K562 (cell line): ENCODE results near the gene FAM78A. TPM values are rescaled to one million over a fixed set of nuclear protein-coding genes. Genes with fewer than 3 reads are reported as not detected.

Source experiments
- ATAC-seq: fragments of 200-7000 bp; cut with Tn5 transposase; 3 replicates; pipeline ENCODE4 v1.9.1; 2020; ENCODE audit warnings: moderate library complexity
- BruUV-seq: library from RNA; stranded (reverse); fragments of 400-500 nt; replicated peaks from 2 replicates; lab custom pipeline; 2021; lab: Mats Ljungman, UMichigan
- CTCF ChIA-PET: fragments of 300-600 bp; formaldehyde crosslinking; extraction: SDS; loops from one replicate; lab custom pipeline; 2021; ENCODE audit warnings: low intra/inter-chr PET ratio; lab: Yijun Ruan, JAX
- POLR2A ChIA-PET: fragments of 300-600, 350-650 bp; sonication (Branson Sonifier 250); formaldehyde crosslinking; extraction: SDS; loops from one replicate; lab custom pipeline; 2021; ENCODE audit warnings: antibody characterized with exemption, inconsistent platforms; lab: Yijun Ruan, JAX
- DNase-seq, 4 experiments: peaks; one replicate each; pipeline versions ENCODE4 v3.0.0 to v3.0.0-alpha.2; 2011 to 2018; ENCODE audit warnings: low spot score in 3 of 4, mixed read lengths in 3 of 4; ENCODE audit errors: extremely low read depth in 1 of 4
- FAIRE-seq: peaks from 2 replicates; lab custom pipeline; 2011; peaks lifted over from hg19 to GRCh38; lab: Jason Lieb, UNC
- H2AFZ ChIP-seq: 2 replicates; pipeline ENCODE4 v1.6.0; 2011; ENCODE audit warnings: low read depth, low read length, control low read depth, inconsistent platforms
- H3K27ac ChIP-seq: fragments of 200-600 bp; 3 replicates; pipeline ENCODE4 v1.8.0; 2011; ENCODE audit warnings: low read depth, mild to moderate bottlenecking, control low read depth, inconsistent platforms, low read length, moderate library complexity, mixed read lengths; ENCODE audit errors: extremely low read depth
- H3K27me3 ChIP-seq, 2 experiments: fragments of 300-600 bp in 1 of 2; 2 replicates in 1 of 2; 3 replicates in 1 of 2; pipeline versions ENCODE4 v1.6.0 to v1.8.0; 2011; ENCODE audit warnings: inconsistent platforms in 2 of 2, low read length in 2 of 2, mild to moderate bottlenecking in 1 of 2, mixed read lengths in 1 of 2, moderate library complexity in 1 of 2; ENCODE audit not compliant: control insufficient read depth in 2 of 2, insufficient read depth in 2 of 2
- H3K36me3 ChIP-seq: fragments of 300-600 bp; 3 replicates; pipeline ENCODE4 v1.8.0; 2011; ENCODE audit warnings: mild to moderate bottlenecking, low read length, inconsistent platforms; ENCODE audit not compliant: control insufficient read depth, insufficient read depth
- H3K4me1 ChIP-seq, 2 experiments: fragments of 200-600 bp in 1 of 2; replicated peaks in 1 of 2; 2 replicates in 1 of 2; 3 replicates in 1 of 2; pipeline versions ENCODE4 v1.5.1 to v1.8.0; 2011; ENCODE audit warnings: inconsistent platforms in 2 of 2, low read length in 2 of 2, mild to moderate bottlenecking in 1 of 2, mixed read lengths in 1 of 2, moderate library complexity in 1 of 2; ENCODE audit not compliant: control insufficient read depth in 2 of 2, insufficient read depth in 2 of 2
- H3K4me2 ChIP-seq: 2 replicates; pipeline ENCODE4 v1.6.1; 2011; ENCODE audit warnings: low read length, control low read depth, inconsistent platforms, mixed read lengths; ENCODE audit not compliant: insufficient read depth
- H3K4me3 ChIP-seq: fragments of 200-600 bp; sonication (generic), shearing (Covaris generic); 2 replicates; pipeline ENCODE4 v1.5.1; 2016; ENCODE audit warnings: control low read depth, inconsistent platforms
- H3K79me2 ChIP-seq: fragments of 200-600 bp; 3 replicates; pipeline ENCODE4 v1.8.0; 2011; ENCODE audit warnings: low read length, inconsistent platforms; ENCODE audit not compliant: control insufficient read depth, insufficient read depth
- H3K9ac ChIP-seq, 2 experiments: 2 replicates each; pipeline versions ENCODE4 v1.6.0 to v1.6.1; 2011; ENCODE audit warnings: low read depth in 2 of 2, low read length in 2 of 2, control low read depth in 1 of 2, inconsistent platforms in 1 of 2, mild to moderate bottlenecking in 1 of 2, mixed read lengths in 1 of 2; ENCODE audit not compliant: insufficient read depth in 1 of 2
- H3K9me1 ChIP-seq: one replicate; pipeline ENCODE4 v1.6.0; 2011; ENCODE audit warnings: inconsistent platforms, mild to moderate bottlenecking, low read length, moderate library complexity; ENCODE audit not compliant: control insufficient read depth, insufficient read depth
- H3K9me3 ChIP-seq: replicated peaks from 2 replicates; pipeline ENCODE4 v1.5.1; 2011; ENCODE audit warnings: low read depth, low read length, inconsistent platforms; ENCODE audit not compliant: control insufficient read depth, insufficient read depth
- H4K20me1 ChIP-seq: replicated peaks from 2 replicates; pipeline ENCODE4 v1.6.1; 2011; ENCODE audit warnings: low read length, inconsistent platforms, mixed read lengths; ENCODE audit not compliant: control insufficient read depth, insufficient read depth
- ARID1B ChIP-seq: fragments of 450-650 bp; IDR thresholded peaks from 2 replicates; pipeline ENCODE4 v1.6.1; 2016; ENCODE audit warnings: antibody characterized with exemption, mild to moderate bottlenecking, inconsistent platforms
- BCOR ChIP-seq: fragments of 450-650 bp; IDR thresholded peaks from 2 replicates; pipeline ENCODE4 v1.6.1; 2016
- MAFG ChIP-seq: fragments of 450-650 bp; conservative IDR thresholded peaks from 2 replicates; pipeline ENCODE4 v1.6.1; 2016; ENCODE audit warnings: missing genetic modification characterization, missing compliant biosample characterization
- POLR3G ChIP-seq: IDR thresholded peaks from 2 replicates; pipeline ENCODE4 v1.6.1; 2011; ENCODE audit not compliant: insufficient read length, insufficient replicate concordance; ENCODE audit errors: extremely low read depth
- RBM25 ChIP-seq: fragments of 200-400 bp; formaldehyde crosslinking; IDR thresholded peaks from 2 replicates; pipeline ENCODE4 v1.6.1; 2018; ENCODE audit warnings: low read length, low read depth, moderate library complexity; ENCODE audit not compliant: severe bottlenecking
- SETDB1 ChIP-seq: IDR thresholded peaks from one replicate; pipeline ENCODE4 v1.6.1; 2012; ENCODE audit warnings: low read length, control low read depth, inconsistent platforms
- SMAD2 ChIP-seq: fragments of 150-350 bp; IDR thresholded peaks from 2 replicates; pipeline ENCODE4 v1.6.1; 2014; ENCODE audit warnings: low read depth, mild to moderate bottlenecking, low read length
- SUPT5H ChIP-seq: fragments of 450-650 bp; IDR thresholded peaks from 2 replicates; pipeline ENCODE4 v1.6.1; 2016
- TCFL5 ChIP-seq: fragments of 250-450 bp; sonication (Bioruptor Pico); conservative IDR thresholded peaks from 2 replicates; pipeline ENCODE4 v1.6.1; 2021; ENCODE audit warnings: mild to moderate bottlenecking, moderate library complexity, matching md5 sums
- TFAP4 ChIP-seq: sonication (generic); formaldehyde crosslinking; IDR thresholded peaks from 2 replicates; pipeline ENCODE4 v1.8.0; 2022; ENCODE audit warnings: missing genetic modification reagents, mild to moderate bottlenecking, moderate library complexity, borderline replicate concordance
- UBTF ChIP-seq, 2 experiments: IDR thresholded peaks; 2 replicates each; pipeline ENCODE4 v1.6.1; 2012; ENCODE audit warnings: improper control_type of control experiment in 2 of 2, low read depth in 2 of 2, low read length in 2 of 2, borderline replicate concordance in 1 of 2
- ZBTB17 ChIP-seq: fragments of 450-650 bp; formaldehyde crosslinking; IDR thresholded peaks from 2 replicates; pipeline ENCODE4 v1.4.0; 2020; ENCODE audit warnings: mild to moderate bottlenecking
- ZNF212 ChIP-seq: fragments of 450-650 bp; formaldehyde crosslinking; IDR thresholded peaks from 2 replicates; pipeline ENCODE4 v1.4.0; 2020; ENCODE audit warnings: mild to moderate bottlenecking
- WGBS: fragments of 100-300 bp; shearing (Covaris generic); methylation state at CpG from one replicate; pipeline ENCODE4 v1.1.6; 2016; ENCODE audit warnings: low coverage, mixed read lengths; ENCODE audit not compliant: insufficient coverage; ENCODE audit errors: missing lambda C conversion rate; 5-methylcytosine and 5-hydroxymethylcytosine counted together
- in situ Hi-C: fragments of 300-500 bp; cut with MboI; formaldehyde crosslinking; loops from 4 replicates; pipeline ENCODE4 v1.15.0; 2018; ENCODE audit warnings: inconsistent platforms, mixed read lengths
- intact Hi-C: fragments of 100-400 bp; cut with micrococcal nuclease; formaldehyde crosslinking; loops from 2 replicates; pipeline ENCODE4 v1.14.2; 2022
- polyA plus RNA-seq, 8 experiments: library from polyadenylated mRNA; depleted of rRNA in 4 of 8; stranded (reverse) in 5 of 8; unstranded in 3 of 8; fragments of >200 nt; fragmentation: Nextera tagmentation in 2 of 8; fragmentation: Illumina TruSeq in 1 of 8; extraction: Ambion mirVana in 2 of 8; extraction: Trizol in 1 of 8; gene quantifications; 2 replicates each; pipeline versions ENCODE4 v1.2.1 to v1.2.3, GENCODE V29; 2011 to 2014; ENCODE audit warnings: inconsistent platforms in 1 of 8, missing spikeins in 1 of 8
- total RNA-seq, 7 experiments: library from RNA; depleted of rRNA in 6 of 7; stranded (reverse); fragments of >200 nt in 6 of 7; fragmentation: Illumina TruSeq in 2 of 7; extraction: Trizol in 2 of 7; gene quantifications; 2 replicates each; pipeline versions ENCODE4 v1.2.1 to v1.2.3, GENCODE V29; 2011 to 2021; ENCODE audit warnings: low replicate concordance in 1 of 7
- TF ChIP-seq, protein P1 (sequence below): sonication (generic); formaldehyde crosslinking; IDR thresholded peaks from 2 replicates; pipeline ENCODE4 v1.8.0; 2023; ENCODE audit warnings: missing genetic modification reagents, mild to moderate bottlenecking, borderline replicate concordance

The FAM78A gene
- total and polyA plus RNA-seq, 9 of the 15 experiments (the other 6 are each of a cell fraction or from before 2014, with no cell fraction given), result 0.56 to 103 (median 55.2) TPM

GRCh38 chr9:131299346-131299960 is 23.1 kb upstream of the FAM78A start:
- Histone ChIP-seq H3K27ac (no peak overlapping the region), H3K9ac (no peak overlapping the region), H3K9me3 (no peaks in the 10 kb centered on the region), H2AFZ (no peak overlapping the region), H3K9me1 (peaks cover 4% of the 10 kb centered on the region), H3K79me2 (no peaks in the 10 kb centered on the region), H3K27me3 (no peaks in the 10 kb centered on the region), H3K36me3 (no peaks in the 10 kb centered on the region), H3K4me3 (no peak overlapping the region), H3K4me1 (peaks cover 15 to 56% of the 10 kb centered on the region in 2 experiments; a peak in 4 of 5 replicates), H4K20me1 (no peaks in the 10 kb centered on the region), H3K4me2 (no peak overlapping the region)
- ChIA-PET POLR2A (interaction anchor here (2.5 kb wide), 1 partner anchor 10 kb away, joined by 14 read pairs; the partner anchor contains the start of gene PLPP7), CTCF (no interaction called here)
- DNase-seq, result no peak
- 57% methylated on average over 18 of the region's 22 CpGs for WGBS
- in situ Hi-C loops (no loop called here), intact Hi-C loops (no loop called here)
- no peak for FAIRE-seq
- no TSS peak for BruUV-seq
- TF ChIP-seq, protein P1, sequence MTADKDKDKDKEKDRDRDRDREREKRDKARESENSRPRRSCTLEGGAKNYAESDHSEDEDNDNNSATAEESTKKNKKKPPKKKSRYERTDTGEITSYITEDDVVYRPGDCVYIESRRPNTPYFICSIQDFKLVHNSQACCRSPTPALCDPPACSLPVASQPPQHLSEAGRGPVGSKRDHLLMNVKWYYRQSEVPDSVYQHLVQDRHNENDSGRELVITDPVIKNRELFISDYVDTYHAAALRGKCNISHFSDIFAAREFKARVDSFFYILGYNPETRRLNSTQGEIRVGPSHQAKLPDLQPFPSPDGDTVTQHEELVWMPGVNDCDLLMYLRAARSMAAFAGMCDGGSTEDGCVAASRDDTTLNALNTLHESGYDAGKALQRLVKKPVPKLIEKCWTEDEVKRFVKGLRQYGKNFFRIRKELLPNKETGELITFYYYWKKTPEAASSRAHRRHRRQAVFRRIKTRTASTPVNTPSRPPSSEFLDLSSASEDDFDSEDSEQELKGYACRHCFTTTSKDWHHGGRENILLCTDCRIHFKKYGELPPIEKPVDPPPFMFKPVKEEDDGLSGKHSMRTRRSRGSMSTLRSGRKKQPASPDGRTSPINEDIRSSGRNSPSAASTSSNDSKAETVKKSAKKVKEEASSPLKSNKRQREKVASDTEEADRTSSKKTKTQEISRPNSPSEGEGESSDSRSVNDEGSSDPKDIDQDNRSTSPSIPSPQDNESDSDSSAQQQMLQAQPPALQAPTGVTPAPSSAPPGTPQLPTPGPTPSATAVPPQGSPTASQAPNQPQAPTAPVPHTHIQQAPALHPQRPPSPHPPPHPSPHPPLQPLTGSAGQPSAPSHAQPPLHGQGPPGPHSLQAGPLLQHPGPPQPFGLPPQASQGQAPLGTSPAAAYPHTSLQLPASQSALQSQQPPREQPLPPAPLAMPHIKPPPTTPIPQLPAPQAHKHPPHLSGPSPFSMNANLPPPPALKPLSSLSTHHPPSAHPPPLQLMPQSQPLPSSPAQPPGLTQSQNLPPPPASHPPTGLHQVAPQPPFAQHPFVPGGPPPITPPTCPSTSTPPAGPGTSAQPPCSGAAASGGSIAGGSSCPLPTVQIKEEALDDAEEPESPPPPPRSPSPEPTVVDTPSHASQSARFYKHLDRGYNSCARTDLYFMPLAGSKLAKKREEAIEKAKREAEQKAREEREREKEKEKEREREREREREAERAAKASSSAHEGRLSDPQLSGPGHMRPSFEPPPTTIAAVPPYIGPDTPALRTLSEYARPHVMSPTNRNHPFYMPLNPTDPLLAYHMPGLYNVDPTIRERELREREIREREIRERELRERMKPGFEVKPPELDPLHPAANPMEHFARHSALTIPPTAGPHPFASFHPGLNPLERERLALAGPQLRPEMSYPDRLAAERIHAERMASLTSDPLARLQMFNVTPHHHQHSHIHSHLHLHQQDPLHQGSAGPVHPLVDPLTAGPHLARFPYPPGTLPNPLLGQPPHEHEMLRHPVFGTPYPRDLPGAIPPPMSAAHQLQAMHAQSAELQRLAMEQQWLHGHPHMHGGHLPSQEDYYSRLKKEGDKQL (CRISPR knock-in tag), result no peak
- TF ChIP-seq RBM25, result no peak
- TF ChIP-seq SETDB1, result no peak
- TF ChIP-seq TCFL5 (CRISPR knock-in tag), result no peak
- no peak for TF ChIP-seq SUPT5H
- TF ChIP-seq POLR3G, result no peak
- no peak for TF ChIP-seq SMAD2
- TF ChIP-seq ZNF212, result no peak
- TF ChIP-seq ARID1B, result no peak
- TF ChIP-seq BCOR, result no peak
- TF ChIP-seq UBTF (IDR thresholded peaks at IDR 0.05; ENCODE audit: borderline replicate concordance in 1 of 2, low read depth in 2 of 2, low read length in 2 of 2), result no peak
- no peak for TF ChIP-seq MAFG (tag)
- no peak for TF ChIP-seq ZBTB17 (CRISPR knock-in tag)
- TF ChIP-seq TFAP4 (CRISPR knock-in tag), result no peak
- ATAC-seq, result no peak
